GM18951 (cell line): ENCODE data around the gene MYO5C.
"Not testable (repeated sequence)": the region's sequence is repeated elsewhere in the genome, so short reads cannot be mapped to it uniquely, and the experiment has no call there.

Experiments used
- POLR2A ChIP-seq: IDR thresholded peaks from 4 replicates; pipeline ENCODE4 v1.6.1; 2011; ENCODE audit warnings: mild to moderate bottlenecking; ENCODE audit not compliant: insufficient read length, insufficient read depth; ENCODE audit errors: extremely low read depth
- in situ Hi-C: fragments of 300-500 bp; cut with MboI; formaldehyde crosslinking; loops from one replicate; pipeline ENCODE4 v1.12.0; 2022; ENCODE audit warnings: low sequenced_read_pairs, mixed read lengths, inconsistent platforms; ENCODE audit not compliant: unreplicated experiment

Gene MYO5C

GRCh38 chr15:52291204-52291603, 4.4 kb downstream of the MYO5C start:
- in situ Hi-C loops, result no loop called here
- TF ChIP-seq POLR2A, result no peak

- in situ Hi-C loops, result no loop called here
- TF ChIP-seq POLR2A, result no peak
Observed at GRCh38 chr15:52290800-52291199, 4.8 kb downstream of the MYO5C start.

DNA sequence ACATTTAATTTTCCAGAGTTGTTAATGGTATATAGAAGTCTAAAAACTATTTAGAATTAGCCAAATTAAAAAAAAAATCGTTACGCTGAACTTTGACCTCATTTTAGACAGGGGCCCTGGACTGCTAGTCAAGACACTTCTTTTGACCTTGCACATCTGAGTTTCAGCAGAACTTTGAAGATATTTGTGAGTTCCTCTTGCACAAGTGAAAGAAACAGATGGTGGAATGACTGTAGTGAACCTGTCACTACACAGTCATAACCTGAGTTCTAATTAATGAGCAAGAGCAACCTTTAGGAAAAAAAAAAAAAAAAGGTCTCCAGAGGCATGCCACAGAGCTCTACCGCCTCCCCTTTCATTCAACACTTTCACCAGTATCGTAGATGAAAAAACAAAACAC, 5.3 kb downstream of the MYO5C start:
- in situ Hi-C loops, result no loop called here
- TF ChIP-seq POLR2A, result no peak

DNA sequence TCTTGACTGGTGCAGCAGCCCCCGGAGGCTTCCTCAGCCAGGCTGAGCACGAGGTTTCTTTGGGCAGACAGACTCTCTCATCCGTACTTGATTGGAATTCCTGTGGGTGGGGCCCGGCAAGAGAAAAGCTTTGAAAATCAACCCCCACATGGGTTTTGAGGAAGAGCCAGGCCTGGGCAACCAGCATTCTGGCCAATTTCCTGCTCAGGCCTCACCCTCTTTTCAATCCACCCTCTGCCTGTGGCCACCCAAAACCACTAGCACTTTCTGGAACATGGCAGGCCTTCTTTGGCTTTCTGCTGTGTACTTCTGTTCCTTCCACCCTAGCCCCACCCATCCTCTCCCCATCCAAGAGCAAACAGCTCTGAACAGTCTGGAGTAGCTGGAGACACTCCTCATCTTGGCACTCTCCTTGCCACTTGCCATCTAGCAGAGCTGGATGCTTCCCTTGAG, 5.9 kb downstream of the MYO5C start:
- no peak for TF ChIP-seq POLR2A
- in situ Hi-C loops, result no loop called here

DNA sequence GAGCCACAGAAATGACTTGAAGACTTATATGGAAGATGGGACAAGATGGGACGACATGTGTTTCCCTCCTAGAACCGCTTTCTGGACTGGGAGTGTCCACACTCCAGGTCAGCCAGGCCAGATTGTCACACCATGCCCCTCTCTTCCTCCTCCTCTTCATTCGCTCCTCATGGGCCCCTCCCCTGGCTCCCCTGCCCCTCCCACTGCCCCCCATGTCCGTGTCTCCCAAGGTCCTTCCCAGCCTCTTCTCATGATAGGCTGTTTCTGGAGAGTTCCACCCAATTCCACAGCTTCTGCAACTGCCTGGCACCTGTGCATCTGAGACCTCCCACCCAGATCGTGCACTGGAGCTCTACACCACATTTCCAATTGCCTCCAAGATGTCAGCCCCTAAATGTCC, 6.6 kb downstream of the MYO5C start:
- TF ChIP-seq POLR2A, result no peak
- in situ Hi-C loops, result no loop called here

DNA sequence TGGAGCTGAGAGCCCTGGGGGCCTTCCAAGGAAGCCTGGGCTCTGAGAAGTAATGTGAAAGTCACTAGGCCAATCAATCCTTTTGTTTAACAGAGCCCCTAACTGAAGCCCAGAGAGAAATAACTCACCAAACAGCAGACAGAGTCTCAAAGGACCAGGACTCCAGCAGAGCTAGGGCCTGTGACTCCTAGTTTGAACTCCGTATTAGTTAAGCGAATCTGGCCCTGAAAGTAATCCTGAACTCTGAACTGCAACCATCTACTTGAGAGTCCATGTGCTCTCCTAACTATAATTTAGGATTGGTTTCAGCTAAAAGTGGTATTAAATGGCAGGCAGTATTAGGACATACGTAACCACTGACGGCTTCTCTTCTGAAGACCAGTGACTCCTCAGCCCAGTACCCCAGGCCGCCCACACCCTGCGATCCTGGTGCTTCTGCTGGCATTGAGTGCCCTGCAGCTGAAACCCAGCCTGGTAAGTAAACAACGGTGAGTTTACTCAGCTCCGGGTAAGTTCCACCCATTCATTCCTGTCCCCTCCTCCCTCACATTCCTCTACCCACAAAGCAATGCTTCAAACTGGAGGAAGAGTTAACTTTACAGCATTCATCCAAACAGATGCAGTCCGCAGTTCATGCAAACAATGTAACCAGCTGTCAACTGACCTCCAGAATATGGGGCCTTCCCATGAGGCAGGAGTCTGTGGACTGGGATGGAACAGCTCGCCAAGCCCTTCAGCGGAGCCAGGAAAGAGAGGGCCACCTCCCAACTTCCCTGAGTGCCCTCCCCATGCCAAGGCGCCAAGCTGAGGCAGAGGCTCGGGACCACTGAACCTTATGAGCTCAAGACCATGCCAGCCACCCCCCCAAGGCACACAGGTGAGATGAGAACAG, 7.3 kb downstream of the MYO5C start:
- no peak for TF ChIP-seq POLR2A
- in situ Hi-C loops, result no loop called here

GRCh38 chr15:52287114-52287513, 8.5 kb downstream of the MYO5C start:
- TF ChIP-seq POLR2A, result no peak
- in situ Hi-C loops, result no loop called here

DNA sequence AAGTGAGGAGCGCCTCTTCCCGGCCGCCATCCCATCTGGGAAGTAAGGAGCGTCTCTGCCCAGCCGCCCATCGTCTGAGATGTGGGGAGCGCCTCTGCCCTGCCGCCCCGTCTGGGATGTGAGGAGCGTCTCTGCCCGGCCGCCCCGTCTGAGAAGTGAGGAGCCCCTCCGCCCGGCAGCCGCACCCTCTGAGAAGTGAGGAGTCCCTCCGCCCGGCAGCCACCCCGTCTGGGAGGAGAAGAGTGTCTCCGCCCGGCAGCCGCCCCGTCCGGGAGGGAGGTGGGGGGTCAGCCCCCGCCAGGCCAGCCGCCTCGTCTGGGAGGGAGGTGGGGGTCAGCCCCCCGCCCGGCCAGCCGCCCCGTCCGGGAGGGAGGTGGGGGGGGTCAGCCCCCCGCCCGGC, 9.7 kb downstream of the MYO5C start:
- in situ Hi-C loops, result not testable (repeated sequence)

DNA sequence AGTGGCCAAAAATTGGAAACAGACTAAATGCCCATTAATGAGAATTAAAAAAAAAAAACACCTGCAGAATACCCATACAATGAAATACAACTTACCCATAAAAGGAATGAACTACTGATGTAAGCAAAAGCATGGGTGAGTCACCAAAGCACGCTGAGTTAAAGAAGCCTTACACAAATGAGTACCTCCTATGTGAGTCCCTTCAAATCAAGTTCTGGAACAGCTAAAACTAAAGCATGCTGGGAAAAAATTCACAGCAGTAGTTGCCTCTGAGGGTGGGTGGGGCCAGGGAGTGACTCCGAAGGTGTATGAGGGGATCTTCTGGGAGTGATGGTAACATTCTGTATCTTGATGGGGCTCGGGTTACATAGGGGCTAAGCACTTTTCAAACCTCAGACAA, 11.4 kb downstream of the MYO5C start:
- in situ Hi-C loops, result no loop called here
- TF ChIP-seq POLR2A, result no peak

DNA sequence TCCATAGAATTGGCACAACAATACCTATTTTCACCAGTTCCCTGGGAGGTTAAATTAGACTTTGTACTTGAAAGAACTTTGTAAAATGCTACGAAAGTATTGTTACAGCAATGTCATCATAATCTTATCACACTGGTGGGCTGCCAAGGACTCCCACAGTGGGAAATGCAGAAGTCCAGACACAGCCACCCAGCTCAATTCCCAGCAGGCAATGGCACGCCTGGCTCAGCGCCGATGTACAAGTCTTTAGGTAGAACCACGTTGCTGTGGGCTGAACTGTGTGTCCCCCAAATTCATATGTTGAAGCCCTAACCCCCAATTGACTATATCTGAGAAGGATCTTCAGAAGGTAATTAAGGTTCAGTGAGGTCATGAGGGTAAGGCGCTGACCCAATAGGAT, 12.3 kb downstream of the MYO5C start:
- in situ Hi-C loops, result no loop called here
- TF ChIP-seq POLR2A, result no peak

GRCh38 chr15:52282418-52282817, 13.2 kb downstream of the MYO5C start:
- no peak for TF ChIP-seq POLR2A
- in situ Hi-C loops, result no loop called here

DNA sequence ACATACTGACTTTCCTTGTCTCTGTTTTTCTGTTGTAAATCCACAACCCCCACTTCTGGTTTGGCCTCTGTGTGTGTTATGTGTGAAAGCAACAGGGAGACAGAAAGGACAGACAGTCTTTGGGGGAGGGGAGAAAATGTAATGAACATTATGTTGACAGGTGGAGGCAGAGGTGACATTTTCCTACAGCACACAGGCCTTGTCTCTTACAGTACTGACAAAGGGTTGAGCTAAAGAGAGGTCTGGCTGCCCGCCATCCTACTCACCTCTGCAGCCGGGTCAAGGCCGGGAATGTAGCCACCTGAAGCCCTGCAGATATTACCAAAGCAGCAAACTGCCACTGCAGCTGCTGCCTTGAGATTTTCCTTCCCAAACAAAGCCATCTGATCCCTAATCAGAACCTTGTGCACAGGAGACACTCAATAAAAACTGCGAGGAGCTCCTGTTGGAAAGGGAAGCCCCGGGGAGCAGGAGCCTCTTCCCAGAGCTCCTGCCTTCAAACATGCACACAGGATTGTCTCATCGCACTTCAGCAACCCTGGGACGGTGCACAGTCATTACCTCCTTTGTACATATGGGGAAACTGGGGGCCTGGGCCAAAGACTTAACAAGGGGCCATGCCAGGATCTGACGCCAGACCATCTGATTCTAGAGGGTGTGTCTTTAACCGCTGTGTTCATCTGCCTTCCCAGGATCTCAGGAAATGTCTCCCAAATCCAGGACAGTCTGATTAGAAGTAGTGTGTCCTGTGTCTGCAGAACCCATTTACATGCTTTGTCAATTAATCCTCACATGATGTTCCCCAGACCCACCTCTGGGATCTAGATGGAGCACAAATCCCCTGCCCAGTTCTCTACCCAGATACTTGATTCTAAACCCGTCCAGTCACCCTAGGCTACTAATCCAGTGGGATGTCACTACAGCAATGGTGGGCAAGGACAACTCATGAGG, 14.2 kb downstream of the MYO5C start:
- TF ChIP-seq POLR2A, result no peak
- in situ Hi-C loops, result no loop called here

- TF ChIP-seq POLR2A, result no peak
- in situ Hi-C loops, result no loop called here
Observed at GRCh38 chr15:52280326-52281084, 15.1 kb downstream of the MYO5C start.
